GM18520 (cell line): ENCODE data around the gene RASGRP1.
A peak's percentile ranks its signal among the peaks of the same experiment; 100 is the strongest.

Experiments
- ATAC-seq: cut with Tn5 transposase; IDR thresholded peaks from one replicate; pipeline ENCODE4 v1.9.1; 2021; ENCODE audit not compliant: unreplicated experiment

RASGRP1 gene

GRCh38 chr15:38576261-38576660, 11.6 kb upstream of the RASGRP1 start:
- ATAC-seq = no peak

GRCh38 chr15:38565287-38565670, 665 bp upstream of the RASGRP1 start:
- no peak for ATAC-seq

GRCh38 chr15:38563723-38564519, 693 bp downstream of the RASGRP1 start:
- peak; percentile 35 for ATAC-seq

- ATAC-seq = no peak
These were observed 2.3 kb downstream of the RASGRP1 start for GRCh38 chr15:38562278-38562677.

- ATAC-seq = no peak
These were observed 4.1 kb downstream of the RASGRP1 start for GRCh38 chr15:38560456-38560926.

GRCh38 chr15:38559636-38560307, 4.8 kb downstream of the RASGRP1 start:
- no peak for ATAC-seq

- no peak for ATAC-seq
These were observed 5.5 kb downstream of the RASGRP1 start for GRCh38 chr15:38559131-38559530.

GRCh38 chr15:38558372-38559059, 6.1 kb downstream of the RASGRP1 start:
- no peak for ATAC-seq

- no peak for ATAC-seq
These were observed 6.7 kb downstream of the RASGRP1 start for GRCh38 chr15:38557921-38558320.

- no peak for ATAC-seq
These were observed 8.8 kb downstream of the RASGRP1 start for GRCh38 chr15:38555686-38556334.

GRCh38 chr15:38554354-38554753, 10.3 kb downstream of the RASGRP1 start:
- ATAC-seq = peak; percentile 69

GRCh38 chr15:38553071-38553470, 11.5 kb downstream of the RASGRP1 start:
- ATAC-seq = no peak

GRCh38 chr15:38551720-38552648, 12.6 kb downstream of the RASGRP1 start:
- no peak for ATAC-seq

- no peak for ATAC-seq
These were observed 15.4 kb downstream of the RASGRP1 start for GRCh38 chr15:38549222-38549621.

GRCh38 chr15:38547255-38547997, 17.2 kb downstream of the RASGRP1 start:
- no peak for ATAC-seq

GRCh38 chr15:38545179-38545578, 19.4 kb downstream of the RASGRP1 start:
- no peak for ATAC-seq

- ATAC-seq = no peak
These were observed 23.6 kb downstream of the RASGRP1 start for GRCh38 chr15:38541026-38541425.

- ATAC-seq = no peak
These were observed 24.1 kb downstream of the RASGRP1 start for GRCh38 chr15:38540510-38540909.

GRCh38 chr15:38539008-38539343, 25.6 kb downstream of the RASGRP1 start:
- ATAC-seq = no peak
